HG02938 (cell line): Measurements from ENCODE around the gene LTBP2.

Experiments
- ATAC-seq: cut with Tn5 transposase; IDR thresholded peaks from one replicate; pipeline ENCODE4 v1.9.1; 2021; ENCODE audit warnings: mild to moderate bottlenecking, moderate library complexity; ENCODE audit not compliant: unreplicated experiment

Gene LTBP2

GRCh38 chr14:74611650-74612349 is at the start of gene LTBP2:
LTBP2 (minus strand) TSS chr14:74612237; CDS start chr14:74611944, 293 bp downstream.
- ATAC-seq: no peak

DNA sequence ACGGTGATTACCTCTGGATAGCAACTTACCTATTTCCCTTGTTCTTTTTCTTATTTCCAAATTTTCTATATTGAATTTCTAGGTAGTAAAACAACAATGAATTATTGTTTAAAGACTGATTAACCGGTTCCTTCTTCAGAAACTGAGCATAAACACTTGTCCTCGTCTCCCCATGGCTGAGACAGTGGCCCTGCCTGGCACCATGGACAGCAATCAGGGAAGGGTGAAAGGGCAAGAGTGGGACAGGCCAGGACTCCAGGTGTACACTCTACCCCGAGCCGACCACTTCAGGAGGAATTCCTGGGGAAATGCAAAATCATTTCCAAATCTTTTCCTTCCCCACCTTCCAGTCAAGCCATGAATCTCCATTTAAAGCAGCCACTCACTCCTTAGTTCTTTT is 48.8 kb upstream of the LTBP2 start:
- ATAC-seq: no peak

DNA sequence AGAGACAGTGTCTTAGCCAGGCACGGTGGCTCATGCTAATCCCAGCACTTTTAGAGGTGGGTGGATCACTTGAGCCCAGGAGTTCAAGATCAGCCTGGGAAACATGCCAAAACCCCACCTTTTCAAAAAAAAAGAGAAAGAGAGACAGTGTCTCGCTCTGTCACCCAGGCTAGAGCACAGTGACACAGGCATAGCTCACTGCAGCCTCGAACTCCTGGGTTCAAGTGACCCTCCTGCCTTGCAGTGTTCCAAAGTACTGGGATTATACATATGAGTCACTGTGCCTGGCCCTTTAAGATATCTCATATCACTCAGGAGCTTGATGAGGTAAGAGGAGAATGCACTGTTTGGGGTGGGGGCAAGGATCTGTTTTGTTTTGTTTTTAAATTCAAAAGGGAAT is 48.1 kb upstream of the LTBP2 start:
- ATAC-seq: no peak

DNA sequence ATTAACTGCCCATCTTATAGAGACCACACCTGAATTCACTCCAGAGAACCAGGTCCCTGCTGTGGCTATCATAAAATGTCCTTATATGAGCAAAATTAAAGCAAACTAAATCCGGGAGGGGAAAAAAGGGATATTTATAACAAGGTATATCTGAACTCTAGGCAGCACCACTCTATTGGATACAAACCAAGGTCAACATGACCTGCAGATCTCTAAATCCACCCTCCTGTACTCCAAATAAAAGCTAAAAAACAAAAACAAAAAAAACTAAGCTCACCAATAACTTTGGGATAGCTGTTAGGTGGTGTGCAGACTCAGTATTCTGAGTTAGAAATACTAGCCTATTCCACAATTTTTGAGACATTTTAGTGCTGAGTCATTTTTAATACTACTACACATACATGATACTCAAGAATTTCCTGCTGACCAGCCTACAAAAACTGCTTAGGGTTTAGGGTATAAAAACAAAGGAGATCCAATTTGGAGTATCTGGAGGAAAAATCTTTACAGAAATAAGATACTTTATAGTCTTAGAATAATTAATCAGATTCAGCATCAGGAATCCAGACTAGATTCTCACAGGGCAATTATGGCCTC is 46.6 kb upstream of the LTBP2 start:
- ATAC-seq: no peak

GRCh38 chr14:74656964-74657363 is 44.9 kb upstream of the LTBP2 start:
- no peak for ATAC-seq

- ATAC-seq: no peak
These were observed 43.8 kb upstream of the LTBP2 start for GRCh38 chr14:74655599-74656395.

- ATAC-seq: no peak
These were observed 42.9 kb upstream of the LTBP2 start for GRCh38 chr14:74654931-74655330.

- no peak for ATAC-seq
These were observed 41.5 kb upstream of the LTBP2 start for GRCh38 chr14:74653386-74654138.

DNA sequence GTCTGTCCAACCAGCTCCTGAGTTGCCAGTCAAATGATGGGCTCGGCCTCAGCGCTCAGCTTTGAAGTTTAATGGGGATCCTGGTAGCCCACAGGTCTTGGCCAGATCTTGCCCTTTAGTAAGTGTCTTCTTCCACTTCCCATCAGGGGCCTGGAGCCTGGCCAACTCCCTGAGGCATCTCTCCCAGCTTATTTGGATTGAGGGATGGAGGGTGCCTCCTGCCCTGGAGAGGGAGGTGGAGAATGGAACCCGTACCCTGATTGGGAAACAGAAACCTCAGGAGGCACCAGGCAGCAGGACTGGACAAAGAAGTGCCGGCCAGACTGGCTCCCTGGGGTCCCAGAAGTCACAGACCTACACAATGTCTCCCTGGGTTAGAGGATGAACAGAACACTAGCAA is 40.5 kb upstream of the LTBP2 start:
- ATAC-seq: no peak

DNA sequence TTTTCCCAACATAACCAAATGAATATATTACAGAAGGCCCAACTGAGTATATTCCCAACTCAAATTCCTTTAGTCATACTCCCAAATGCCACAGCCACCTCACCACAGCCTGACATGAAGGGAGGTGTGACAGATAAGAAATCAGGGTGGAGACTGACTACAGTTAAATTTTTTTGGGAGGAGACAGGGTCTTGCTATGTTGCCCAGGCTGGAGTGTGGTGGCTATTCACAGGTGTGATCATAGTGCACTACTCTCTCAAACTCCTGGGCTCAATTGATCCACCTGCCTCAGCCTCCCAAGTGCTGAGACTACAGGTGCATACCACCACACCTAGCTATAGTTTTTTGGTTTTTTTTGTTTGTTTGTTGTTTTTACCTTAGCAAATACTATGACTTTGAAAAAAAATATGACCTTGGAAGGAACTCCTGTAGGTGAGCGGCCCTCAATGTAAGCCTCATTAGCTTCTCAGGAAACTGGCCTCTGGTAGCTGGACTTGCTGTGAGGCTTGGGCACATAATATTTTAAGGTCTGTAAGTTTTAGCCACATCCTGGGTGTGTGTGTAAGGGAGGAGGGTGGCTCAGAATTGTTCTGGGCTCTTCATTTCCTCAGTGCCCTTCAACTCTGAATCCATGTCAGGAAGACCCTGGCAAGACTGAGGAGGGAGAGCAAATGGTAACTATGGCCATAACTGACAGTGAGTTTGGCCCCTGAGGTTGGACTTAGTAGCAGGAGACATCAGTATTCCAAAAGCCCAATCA is 39.1 kb upstream of the LTBP2 start:
- ATAC-seq: no peak

- ATAC-seq: no peak
These were observed 37.6 kb upstream of the LTBP2 start for GRCh38 chr14:74649673-74650072.

DNA sequence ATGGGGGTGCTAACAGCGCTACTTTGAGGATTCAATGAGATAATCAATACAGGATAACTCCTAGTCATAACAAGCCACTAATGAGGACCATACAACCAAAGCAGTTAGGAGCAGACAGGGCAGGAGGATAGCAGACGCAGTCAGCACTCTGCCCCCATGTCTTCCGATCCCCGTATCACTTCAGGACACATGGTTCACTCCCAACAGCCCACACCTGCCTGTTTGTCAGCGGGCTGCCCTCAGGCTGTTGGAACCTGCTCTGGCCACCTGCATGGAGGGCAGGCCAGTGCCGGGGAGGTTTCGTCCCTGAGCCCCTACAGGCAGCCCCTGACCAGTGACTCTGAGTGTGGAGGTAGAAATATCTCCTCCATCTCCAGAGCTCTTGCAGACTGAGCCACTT is 37.1 kb upstream of the LTBP2 start:
- ATAC-seq: no peak

- ATAC-seq: no peak
These were observed 36.6 kb upstream of the LTBP2 start for GRCh38 chr14:74648601-74649000.

- ATAC-seq: no peak
These were observed 35.8 kb upstream of the LTBP2 start for GRCh38 chr14:74647678-74648461.

DNA sequence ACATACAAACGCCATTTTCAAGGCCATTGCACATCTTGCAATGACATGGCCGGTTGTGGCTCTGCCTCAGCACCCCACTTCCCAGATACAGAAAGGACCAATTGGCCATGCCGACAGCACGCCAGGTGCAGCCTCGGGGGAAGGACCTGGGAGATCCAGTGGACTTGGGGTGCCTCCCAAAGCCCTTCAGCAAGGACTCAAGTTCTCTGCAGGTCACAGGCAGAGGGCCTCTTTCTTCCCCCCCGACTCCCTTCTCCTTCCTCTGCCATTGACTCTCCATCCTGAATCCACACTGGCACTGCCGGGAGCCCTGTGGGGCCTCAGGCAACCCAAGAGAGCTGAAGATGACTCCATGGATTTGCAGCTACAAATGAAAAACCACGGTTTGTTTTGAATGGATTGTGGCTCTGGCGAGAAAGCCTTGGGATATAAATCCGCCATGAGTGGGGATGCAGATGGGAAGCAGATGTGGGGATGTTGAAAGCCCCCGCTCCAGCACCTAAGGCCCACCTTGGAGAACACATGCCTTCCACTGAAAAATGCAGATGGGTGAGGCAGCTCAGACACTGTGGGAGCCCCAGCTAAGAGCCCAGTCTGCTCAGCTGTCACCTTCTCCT is 35.1 kb upstream of the LTBP2 start:
- no peak for ATAC-seq

GRCh38 chr14:74645756-74646470 is 33.9 kb upstream of the LTBP2 start:
- no peak for ATAC-seq

- no peak for ATAC-seq
These were observed 33.2 kb upstream of the LTBP2 start for GRCh38 chr14:74645244-74645643.

GRCh38 chr14:74641601-74642391 is 29.8 kb upstream of the LTBP2 start:
- no peak for ATAC-seq
